HG02571 (cell line): Measurements from ENCODE around the gene GALNT4.

ENCODE experiments used
- ATAC-seq: cut with Tn5 transposase; IDR thresholded peaks from one replicate; pipeline ENCODE4 v1.9.1; 2021; ENCODE audit warnings: mild to moderate bottlenecking, moderate library complexity; ENCODE audit not compliant: unreplicated experiment

Gene GALNT4

DNA sequence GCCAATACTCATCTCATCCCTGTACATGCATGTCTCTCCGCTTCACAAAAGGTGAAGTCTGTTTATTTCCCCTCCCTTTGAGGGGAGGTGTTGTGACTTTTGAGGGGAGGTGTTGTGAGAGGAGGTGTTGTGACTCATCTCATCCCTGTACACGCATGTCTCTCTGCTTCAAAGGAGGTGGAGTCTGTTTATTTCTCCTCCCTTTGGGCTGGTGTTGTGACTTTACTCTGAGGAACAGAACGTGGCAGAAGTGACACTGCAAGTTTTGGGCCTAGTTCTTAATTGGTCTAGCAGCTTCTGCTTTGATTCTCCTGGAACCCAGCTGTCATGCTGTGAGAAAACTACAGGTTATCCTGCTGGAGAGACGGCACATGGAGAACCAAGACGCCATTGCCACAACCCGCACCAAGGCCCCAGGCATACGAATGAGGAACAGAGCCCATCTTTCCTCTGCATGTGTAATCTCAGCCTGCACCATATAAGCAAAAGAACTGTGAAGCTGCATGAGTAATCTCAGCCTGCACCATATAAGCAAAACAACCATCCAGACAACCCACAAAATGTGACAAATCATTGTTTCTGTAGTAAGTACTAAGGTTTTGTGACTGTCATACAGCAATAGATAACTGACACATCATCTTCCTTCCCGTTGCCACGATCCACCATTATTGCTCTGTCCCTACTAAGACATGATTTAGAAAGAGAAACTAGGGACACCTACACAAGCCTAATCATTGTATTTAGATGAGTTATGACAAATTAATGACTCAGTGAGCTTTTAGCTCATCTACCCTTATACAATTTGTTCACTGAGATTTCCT is 30.0 kb downstream of the GALNT4 start:
- peak; percentile 47 for ATAC-seq

DNA sequence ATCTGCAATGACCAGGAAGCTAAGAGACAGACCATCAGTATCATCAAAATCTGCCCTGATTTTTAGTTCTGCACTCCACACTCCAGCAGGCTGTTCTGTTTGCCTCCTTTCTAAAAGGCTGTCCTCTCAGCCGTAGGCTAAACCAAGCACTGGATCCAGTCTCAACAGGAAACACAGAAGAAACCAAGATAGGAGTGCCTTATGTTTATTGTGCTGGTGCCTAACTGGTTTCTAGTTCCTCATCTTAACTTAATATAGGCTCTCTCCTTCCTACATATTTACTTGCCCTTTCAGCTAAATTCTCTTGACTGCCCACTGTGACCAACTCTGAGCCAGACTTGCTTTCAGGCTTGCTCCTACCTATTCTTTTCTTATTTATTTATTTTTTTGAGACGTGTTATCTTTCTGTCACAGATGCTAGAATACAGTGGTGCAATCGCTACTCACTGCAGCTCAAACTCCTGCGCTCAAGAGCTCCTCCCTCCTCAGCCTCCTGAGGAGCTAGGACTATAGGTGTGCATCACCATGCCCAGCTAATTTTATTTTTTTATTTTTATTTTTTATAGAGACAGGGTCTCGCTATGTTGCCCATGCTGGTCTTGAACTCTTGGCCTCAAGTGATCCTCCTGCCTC is 30.8 kb downstream of the GALNT4 start:
- no peak for ATAC-seq

DNA sequence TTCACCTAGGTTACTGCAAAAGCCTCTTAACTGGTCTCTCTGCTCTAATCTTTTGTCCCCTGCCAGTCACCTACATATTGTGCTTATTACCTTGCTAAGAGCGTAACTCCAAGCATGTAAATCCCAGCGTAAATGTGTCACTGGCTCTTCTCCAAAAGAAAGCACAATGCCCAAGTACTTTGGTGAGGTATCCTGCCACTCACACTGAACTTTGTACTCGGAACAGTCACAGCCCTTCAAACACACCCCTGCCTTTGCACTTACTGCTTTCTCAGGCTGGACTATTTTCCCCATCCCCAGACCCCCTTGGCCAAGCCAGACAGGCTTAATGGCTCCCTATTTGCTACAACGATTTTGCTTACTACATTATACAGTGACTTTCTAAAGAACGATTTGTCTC is 31.7 kb downstream of the GALNT4 start:
- no peak for ATAC-seq

DNA sequence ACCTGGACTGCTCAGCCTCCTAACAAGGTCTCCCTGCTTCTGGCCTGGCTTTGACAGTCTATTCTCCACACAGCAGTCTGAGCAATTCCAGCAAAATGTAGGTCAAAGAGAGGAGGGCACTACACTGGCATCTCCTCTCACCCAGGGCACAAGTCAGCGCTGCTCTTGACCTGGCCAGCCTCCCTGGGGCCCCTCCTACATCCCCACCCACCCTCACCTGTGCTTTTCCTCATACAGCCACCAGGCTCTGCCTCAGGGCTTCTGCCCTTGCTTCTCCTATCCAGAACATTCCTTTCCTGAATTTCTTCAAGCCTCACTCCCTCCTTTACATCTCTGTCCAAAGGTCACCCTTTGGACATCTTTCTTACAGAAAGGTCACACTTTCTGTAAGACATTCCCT is 33.7 kb downstream of the GALNT4 start:
- ATAC-seq, result no peak

DNA sequence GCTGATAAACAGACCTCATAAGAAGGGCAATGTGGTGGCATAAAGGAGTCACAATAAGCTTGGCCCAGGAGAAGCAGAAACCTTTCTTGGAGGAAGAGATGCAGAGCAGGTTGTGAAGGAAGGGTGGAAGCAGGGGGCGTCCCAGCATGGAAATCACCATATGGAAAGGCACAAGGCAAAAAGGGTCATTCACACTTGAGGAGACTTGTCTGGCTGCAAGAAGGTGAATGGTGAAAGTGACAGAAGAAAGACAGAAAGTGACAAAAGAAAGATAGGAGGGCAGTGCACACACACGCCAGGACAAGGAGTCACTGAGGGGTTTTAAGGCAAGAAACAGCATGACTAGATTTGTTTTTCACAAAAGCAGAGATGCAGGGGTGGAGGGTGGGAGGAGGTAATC is 38.3 kb downstream of the GALNT4 start:
- no peak for ATAC-seq

DNA sequence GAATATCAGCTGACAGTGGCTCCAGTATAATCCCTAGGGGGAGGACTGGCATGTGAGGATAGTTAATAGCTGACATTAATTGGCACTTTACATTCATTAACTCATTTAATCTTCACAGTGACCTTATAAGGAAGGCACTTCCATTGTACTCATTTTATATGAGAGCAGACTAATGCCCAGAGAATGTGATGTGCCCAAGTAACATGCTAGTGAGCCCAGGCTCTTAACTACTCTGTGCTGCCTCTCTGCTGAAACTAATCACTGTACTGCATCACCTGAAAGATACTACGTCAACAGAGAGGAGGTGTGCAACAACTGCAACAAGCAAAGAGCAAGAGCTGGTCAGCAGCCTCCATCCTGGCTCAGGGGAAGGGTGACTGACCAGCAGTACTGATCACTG is 40.1 kb downstream of the GALNT4 start:
- ATAC-seq, result no peak

DNA sequence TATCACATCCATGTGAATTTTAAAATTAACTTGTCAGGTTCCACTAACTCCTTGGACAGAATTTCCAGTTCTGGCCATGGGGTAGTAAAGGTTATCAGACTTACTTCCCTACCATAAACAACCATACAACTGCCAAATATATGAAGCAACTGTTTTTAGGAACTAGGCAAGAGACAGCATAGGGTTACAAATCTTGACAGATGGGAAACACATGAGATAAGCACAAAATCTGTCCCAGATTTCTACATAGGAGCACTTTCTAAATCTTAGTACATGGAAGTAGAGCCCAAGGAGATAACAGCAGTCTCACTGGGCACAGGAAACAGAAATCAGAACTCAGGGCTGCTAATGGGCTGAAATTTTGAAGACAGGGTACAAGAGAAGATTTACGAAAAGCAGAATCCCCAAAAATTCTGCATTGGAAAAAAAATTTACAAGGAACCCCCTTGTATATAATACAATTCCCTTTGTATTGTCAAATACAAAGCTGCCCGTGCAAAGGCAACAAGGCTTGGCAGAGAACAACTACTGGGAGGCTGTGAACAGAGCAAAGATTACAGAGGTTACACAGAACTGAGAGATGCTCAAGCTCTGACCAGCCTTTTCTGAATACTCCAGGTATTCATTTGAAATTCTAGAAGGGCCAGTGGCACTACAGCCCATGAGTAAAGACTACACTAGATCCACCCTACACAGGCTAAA is 43.2 kb downstream of the GALNT4 start:
- ATAC-seq, result no peak

DNA sequence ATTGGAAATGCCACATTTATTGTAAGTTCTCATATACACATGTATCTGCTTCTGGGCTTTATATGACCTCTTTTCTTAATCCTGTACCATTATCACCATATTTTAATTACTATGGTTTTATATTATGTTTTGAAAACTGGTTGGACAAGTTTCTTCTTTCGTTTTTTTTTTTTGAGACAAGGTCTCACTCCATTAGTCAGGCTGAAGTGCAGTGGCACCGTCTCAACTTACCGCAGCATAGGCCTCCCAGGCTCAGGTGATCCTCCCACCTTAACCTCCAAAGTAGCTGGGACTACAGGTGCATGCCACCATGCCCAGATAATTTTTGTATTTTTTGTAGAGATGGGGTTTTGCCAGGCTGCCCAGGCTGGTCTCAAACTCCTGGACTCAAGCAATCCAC is 44.6 kb downstream of the GALNT4 start:
- no peak for ATAC-seq

DNA sequence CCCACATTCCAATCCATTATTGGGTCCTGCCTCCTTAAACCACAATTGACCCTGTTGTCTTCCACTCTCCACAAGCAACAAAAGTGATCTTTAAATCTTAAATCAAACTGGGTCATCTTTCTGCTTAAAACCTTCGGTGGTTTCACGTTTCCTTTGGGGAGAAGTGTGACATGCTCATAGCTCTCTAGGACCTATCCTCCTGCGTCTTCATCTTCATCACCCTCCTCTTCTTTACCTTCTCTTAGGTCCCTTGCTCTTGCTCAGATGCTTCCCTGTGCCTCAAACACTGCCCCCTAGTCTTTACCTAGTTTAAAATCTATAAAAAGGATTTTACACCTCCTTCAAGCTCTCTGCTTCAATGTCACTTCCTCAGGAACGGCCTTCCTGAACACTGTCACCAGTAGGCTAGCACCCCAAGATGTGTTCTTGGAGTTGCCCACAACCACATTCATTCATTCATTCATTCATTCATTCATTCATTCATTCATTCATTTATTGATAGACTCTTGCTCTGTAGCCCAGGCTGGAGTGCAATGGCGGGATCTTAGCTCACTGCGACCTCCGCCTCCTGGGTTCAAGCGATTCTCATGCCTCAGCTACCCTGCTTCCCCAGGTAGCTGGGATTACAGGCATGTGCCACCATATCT is 46.8 kb downstream of the GALNT4 start:
- no peak for ATAC-seq

DNA sequence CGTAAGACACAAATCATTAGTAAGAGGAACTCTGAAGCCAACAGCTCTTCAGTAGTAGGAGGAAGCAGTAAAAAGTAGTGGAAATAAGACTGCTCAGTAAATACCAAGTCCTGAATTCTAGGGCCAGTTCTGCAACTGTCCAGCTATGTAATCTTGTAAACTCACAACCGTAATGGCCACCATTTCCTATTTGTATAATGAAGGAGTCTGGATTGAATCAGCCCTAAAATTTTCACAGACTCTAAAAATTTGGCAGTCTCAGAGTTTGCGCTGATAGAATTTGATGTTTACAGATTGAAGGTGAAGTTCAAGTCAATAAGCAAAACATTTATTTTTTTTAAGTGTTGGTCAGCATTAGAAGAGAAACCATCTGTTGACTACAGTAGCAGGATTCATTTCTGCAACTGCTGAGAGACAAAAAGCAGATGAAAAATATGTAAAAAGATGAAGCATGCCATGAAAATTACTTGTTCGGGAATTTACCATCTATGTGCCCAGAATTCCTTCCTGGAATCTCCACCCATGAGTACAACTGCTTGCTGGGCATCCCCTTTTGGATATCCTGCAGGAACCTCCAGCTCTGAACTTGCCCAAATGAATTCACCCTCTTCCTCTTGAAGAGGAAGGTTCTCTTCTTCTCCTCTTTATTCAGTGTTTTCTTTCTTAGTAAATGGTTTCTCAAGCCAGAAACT is 47.5 kb downstream of the GALNT4 start:
- ATAC-seq, result no peak

DNA sequence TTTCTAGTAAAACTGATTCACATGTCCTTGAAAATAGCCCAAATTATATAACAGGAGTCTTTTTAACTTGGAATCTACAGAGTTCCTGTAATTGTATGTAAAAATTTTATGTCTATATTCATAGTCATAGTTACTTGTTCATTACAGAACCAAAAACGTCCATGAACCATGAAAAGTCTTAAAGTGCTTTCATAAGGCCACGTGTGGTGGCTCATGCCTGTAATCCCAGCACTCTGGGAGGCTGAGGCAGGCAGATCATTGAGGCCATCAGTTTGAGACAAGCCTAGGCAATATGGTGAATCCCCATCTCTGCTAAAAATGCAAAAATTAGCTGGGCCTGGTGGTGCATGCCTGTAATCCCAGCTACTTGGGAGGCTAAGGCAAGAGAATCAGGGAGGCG is 48.4 kb downstream of the GALNT4 start:
- ATAC-seq, result no peak

DNA sequence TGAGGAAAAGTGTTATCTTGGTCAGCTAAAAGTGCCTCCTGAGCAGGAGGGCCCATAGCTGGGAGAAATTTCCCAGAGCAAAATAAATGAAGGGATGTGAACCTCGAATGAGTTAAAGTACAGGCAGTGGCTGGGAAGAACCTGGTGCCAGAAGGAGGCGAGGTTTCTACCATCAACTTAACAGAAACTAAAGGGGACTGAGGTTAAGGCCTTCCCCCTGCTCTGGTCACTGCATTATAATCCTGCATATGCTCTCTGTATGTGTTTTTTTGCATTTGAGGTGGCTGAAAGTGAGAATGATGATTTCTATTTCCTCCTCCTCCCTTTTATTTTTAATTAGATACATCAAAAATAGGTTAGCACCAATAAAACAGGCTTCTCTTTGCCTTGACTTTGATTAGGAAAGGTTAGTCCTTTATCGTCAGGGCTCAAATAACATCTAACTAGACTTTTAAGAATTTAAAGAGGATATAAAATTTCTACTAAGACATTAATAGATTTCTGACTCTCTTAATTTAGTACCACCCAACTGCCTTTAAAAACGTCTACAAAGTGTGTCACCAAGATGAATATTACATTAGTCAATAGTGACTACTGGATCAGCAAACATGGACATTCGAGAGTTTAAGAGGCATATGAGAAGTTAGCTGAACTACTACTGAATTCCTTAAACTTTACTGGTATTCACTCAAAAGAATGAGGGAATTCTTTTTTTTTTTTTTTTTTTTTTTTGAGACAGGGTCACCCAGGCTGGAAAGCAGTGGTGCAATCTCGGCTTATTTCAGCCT is 49.2 kb downstream of the GALNT4 start:
- no peak for ATAC-seq

DNA sequence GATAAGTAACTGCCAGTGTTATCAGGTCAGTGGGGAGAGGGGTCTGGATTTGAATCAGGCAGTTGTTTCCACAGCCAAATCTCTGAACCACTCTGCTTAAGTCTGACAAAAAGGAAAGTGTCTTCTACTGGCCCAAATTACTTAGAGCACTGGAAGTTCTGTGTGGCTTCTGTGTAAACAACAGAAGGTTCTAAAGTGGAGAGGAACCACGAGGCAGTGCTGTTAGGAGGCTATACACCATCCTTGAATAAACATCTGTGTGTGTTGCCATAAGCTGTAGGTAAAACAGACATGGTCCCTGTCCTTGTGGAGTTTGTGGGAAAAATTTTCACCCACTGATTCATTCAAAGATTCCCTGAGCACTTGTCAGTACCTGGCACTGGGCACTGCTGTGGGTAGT is 50.0 kb downstream of the GALNT4 start:
- ATAC-seq, result no peak
